ENCODE measurements around the gene CHN2.

DNA sequence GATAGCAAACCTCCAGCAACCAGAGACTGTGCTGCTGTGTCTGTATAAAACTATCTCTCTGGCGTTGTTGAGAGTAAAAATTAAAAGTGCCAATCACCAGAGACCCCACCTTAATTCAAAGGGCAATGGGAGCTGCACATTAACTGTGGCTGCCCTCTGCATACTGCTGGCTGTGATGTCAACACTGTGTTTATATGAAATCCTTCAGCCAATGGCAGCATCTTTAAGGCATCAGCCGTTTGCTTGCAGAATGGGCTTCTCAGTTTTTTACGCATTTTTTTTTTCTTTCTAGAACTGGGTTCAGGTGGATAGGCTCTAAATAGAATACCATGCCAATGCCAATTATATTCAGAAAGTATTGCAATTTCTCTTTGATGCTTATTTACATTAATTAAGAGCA is 47.7 kb downstream of the CHN2 start:
- TF ChIP-seq, protein P1, sequence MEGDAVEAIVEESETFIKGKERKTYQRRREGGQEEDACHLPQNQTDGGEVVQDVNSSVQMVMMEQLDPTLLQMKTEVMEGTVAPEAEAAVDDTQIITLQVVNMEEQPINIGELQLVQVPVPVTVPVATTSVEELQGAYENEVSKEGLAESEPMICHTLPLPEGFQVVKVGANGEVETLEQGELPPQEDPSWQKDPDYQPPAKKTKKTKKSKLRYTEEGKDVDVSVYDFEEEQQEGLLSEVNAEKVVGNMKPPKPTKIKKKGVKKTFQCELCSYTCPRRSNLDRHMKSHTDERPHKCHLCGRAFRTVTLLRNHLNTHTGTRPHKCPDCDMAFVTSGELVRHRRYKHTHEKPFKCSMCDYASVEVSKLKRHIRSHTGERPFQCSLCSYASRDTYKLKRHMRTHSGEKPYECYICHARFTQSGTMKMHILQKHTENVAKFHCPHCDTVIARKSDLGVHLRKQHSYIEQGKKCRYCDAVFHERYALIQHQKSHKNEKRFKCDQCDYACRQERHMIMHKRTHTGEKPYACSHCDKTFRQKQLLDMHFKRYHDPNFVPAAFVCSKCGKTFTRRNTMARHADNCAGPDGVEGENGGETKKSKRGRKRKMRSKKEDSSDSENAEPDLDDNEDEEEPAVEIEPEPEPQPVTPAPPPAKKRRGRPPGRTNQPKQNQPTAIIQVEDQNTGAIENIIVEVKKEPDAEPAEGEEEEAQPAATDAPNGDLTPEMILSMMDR (conservative IDR thresholded peaks at IDR 0.05), result no peak
- TF ChIP-seq EZH2 (IDR thresholded peaks at IDR 0.05; ENCODE audit: low read depth), result no peak

Measured in PC-9 (cell line).